Left forelimb (tissue), 1 donor: ENCODE results near the gene RBMS3.
"Not testable (repeated sequence)": the region's sequence is repeated elsewhere in the genome, so short reads cannot be mapped to it uniquely, and the experiment has no call there.

Source experiments
- DNase-seq: peaks from one replicate; pipeline ENCODE4 v3.0.0-alpha.2; 2018; ENCODE audit warnings: low spot score

The RBMS3 gene

DNA sequence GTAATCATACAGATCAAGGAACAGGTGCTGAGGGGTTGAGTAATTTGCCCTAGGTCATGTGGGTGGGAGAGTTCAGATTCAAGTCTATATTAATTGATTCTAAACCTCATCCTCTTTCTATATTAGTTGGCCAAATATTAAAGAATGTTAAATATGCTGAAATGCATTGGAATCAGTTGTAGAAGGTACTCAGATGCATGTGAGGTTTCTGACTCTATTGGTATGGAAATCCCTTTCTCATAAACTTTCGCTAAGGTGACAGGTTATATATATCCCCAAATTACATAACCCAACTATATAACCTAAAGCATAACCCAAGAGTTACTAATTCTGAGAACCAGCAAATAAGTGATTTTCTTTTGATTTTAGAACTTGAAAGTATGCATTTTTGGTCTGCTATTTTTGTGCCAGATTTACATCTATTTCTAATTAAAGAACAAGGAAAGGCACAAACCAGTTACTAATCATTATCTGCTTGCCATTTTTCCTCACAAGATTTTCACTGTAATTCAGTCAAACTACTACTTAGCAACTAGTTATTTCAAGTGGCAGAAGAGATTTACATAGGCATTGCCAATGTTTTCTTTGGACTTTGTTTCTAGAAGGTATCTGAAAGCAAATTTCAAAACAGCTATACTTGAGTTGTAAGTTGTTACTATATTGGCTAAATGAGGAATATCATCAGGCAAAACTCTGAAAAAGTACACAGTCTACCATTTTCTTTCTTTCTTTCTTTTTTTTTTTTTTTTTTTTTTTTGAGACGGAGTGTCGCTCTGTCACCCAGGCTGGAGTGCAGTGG, 201.3 kb downstream of the RBMS3 start:
- DNase-seq: no peak

DNA sequence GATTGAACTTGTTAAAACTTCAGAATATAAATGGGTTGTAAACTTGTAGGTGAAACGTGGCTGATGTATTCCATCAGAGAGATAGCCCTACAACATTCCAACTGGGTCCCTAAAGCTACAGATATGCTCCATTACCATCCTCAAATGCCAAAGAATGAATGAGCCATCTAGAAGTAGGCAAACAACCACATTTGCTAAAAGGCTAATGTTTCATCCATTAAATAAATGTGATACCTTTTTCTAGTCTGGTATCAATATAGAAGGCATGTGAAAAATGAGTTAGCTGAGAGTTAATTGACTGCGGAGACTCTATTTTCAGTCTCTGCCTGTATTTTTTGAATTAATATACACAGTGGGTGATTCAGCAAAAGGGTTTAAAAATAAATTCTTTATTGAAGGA, 203.8 kb downstream of the RBMS3 start:
- DNase-seq: no peak

DNA sequence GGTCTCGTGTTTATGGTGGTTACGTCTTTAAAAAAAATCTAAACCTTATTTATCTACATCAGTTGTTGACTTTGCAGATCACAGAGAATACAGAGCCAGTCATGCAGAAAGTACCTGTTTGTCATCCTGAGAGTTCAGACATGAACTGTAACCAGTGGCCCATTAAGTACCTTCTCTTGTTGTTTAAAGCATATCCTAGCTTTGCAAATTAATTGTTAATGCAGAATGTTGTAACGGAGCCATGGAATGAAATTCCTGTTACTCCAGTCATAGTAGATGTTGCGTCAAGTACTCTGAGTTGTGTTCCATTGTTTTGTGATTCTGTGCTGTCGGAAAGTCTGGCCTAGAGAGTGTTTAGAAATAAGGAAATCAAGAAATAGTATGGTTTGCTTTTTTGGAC, 205.2 kb downstream of the RBMS3 start:
- DNase-seq: no peak

DNA sequence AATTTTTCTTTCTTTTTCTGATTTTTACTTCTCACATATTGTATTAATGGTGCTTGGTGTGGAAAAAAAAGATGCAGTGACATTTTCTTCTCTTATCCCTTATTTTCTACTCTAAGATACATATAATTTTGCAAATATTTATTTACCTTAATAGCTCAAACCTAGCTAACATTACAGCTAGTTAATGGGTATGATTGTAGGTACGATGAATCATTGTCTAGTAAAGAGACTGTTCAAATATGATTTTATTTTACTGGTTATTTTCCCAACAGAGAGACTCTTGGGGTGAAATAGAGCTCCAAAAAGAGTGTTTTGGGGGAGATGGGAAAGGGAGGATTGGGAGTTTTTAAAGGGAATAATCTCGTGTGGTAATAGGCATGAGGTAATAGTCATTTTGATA, 206.0 kb downstream of the RBMS3 start:
- no peak for DNase-seq

DNA sequence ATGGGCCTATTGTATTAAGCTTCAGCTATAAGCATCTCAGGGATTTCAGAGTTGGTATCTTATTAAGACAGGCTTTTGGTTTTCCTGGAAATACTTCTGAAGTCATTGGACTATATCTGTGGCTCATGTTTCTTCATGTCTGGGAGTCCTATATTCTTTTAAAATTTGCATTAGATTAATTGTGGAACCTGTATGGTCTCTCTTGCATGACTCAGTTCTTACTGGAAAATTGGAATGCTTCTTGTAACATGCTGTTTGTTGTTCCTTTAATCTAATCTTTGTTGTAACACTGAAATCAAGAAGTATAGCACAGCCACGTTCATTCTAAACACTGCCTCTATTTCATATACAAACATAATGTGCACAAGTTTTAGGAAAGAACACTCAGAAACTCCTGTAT, 208.1 kb downstream of the RBMS3 start:
- DNase-seq: no peak

DNA sequence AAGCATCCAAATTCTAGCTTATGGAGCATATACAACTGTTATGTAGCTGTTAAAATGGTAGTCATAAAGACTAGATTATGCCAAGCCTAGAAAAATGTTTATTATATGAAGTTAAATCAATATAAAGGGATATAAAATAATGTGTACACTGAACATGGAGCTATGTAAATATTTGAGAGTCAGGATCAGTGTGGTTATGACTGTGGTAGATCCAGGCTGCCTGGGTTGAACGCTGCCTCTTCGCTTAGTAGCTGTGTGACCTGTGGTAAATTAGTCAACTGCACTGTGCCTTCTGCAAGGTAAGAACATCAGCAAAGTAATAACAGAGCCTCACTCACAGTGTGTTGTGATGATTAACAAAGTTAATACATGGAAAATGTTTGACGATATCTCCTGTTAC, 212.2 kb downstream of the RBMS3 start:
- DNase-seq: no peak

DNA sequence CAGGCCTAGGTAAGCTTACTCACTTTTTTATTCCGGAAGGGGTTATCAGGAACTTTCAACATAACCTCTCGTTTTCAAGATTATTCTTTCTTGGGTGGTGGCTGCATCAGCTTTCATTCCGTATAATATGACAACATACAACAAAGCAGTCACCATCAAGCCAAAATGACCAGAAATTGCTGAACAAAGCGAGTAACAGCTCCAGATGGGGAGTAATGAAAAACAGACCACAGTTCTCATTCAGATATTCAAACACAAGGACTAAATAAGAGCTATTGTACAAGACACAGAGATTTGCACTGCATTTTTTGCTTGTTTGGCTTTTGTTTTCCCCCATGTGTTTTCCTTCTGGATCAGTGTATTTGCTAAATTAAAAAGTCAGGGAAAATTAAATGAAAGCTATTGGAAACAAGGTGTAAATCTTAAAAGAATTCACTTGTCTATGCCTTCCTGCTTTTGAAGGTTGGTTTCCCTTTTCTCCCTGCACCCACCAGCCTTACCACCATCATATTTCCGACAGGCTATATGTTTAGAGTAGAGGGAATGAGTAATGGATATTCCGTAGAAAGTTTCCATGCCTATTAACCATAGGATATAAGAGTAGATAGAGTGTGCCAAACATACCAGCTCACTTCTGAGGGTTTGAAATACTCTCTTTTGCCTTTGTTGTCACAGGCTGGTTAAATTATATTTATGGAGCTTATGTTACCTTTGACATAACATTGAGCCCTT, 213.6 kb downstream of the RBMS3 start:
- DNase-seq: no peak

DNA sequence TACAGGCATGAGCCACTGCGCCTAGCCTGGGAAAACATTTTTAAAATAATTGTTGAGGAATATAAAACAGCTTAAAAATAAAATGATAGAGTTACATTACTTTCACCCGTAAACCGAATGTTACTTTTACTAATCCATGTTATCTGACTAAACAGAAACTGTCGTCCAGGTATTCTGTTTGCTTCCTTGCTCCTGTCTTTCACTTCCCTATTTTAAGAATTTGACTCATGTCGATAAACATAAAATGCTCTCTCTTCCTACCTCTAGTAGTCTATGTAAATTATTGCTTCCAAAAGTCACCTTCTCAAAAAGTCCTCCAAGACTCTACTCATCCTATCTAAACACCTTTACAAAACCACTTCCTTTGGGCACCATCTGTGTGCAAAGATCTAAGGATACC, 216.4 kb downstream of the RBMS3 start:
- no peak for DNase-seq

DNA sequence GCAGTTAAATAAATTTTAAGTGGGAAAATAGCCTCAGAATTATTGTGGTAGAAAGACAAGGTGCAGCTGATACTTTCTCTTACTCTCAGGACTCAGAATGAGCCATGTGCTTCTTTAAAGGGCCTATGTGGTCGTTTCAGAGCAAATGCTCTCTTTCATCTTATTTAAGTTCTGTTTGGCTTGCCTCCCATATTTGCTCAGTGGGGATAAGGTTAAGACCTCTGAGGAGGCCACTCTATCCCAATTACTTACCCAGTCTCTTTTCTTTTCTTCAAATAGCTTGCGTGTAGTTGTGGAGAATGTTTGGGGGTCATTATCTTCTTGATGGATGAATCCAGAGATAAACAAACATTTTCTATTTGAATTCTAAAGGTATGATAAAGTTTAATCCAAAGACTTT, 221.9 kb downstream of the RBMS3 start:
- no peak for DNase-seq

DNA sequence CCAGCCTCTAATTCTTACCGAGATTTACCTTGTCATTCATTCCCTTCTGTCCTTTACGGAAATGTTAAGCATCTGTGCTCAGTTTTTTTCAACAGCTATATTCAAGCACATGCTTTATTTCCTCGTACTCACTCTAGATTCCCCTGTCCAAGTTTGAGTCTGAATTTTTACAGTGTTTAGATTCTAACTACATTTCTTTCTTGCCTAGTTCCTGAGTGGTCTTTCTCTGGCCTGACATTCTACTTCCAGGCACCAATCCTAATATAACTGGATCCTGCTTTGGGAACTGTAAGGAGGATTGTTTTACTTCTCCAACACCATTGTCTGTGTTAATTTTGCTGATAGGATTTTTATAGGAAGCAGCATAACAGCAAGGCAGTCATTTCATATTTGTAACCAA, 222.4 kb downstream of the RBMS3 start:
- DNase-seq: no peak

DNA sequence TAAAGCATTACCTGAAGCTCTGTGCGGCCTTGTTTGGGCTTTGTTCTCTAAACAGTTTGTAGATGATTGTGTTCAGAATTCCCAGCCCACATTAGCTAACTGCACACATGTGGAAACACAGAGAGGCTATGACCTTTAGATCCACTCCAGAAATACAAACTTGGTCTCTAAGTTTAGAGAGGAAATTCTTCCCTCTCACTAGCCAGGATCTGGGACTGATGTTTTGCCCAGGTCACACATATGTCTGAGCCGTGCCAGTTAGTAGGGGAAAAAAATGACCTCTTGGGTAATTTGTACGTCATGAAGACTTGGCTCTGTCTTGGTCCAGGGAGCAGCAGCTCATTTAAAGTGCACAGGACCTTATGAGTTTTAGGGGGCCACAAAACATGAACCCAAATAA, 223.1 kb downstream of the RBMS3 start:
- no peak for DNase-seq

DNA sequence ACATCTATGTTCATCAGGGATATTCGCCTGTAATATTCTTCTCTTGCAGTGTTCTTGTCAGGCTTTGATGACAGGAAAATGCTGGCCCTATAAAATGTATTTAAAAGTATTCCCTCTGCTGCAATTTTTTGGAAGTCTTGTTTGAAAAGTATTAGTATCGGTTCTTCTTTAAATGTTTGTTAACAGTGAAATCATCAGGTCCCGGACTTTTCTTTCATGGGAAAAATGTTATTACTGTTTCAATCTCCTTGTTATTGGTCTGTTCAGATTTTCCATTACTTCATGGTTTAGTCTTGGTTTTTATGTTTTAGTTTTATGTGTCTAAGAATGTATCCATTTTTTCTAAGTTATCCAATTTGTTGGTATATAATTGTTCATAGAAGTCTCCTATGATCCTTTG, 225.6 kb downstream of the RBMS3 start:
- no peak for DNase-seq

DNA sequence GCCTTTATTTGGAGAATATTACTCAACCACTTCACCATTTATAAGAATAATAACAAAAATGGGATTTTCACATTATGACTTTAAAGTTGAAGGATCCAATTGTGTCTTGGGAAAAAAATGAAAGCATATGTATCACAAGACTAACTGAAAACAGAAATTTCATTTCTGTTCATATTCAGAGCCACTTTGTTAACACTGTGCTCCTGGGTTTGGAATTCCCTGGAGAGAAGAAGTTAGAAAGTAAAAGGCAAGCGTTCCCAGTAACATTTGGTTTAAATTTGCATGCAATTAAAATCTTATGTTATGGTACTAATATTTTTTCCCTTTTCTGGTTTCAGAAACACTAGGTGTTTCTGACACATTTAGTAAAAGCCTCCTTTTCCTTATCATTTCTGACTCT, 230.8 kb downstream of the RBMS3 start:
- DNase-seq: no peak

DNA sequence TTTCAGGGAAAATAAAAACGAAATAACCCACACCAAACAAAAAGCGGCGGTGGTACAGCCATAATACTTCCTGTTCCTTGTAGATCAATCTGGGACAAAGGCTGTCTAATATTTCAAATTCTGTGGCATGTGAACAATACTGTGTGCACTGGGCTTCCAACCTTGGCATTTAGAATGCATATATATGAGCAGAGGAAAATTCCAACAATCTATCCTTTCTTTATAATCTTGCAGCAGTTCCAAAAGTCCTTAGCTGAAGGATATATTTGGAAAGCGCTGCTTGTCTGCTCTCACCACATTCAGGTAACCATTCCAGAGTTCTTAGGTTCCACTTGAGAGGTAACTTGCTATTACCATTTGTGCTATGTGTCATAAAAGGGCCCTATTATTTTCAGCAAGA, 231.8 kb downstream of the RBMS3 start:
- DNase-seq: no peak

DNA sequence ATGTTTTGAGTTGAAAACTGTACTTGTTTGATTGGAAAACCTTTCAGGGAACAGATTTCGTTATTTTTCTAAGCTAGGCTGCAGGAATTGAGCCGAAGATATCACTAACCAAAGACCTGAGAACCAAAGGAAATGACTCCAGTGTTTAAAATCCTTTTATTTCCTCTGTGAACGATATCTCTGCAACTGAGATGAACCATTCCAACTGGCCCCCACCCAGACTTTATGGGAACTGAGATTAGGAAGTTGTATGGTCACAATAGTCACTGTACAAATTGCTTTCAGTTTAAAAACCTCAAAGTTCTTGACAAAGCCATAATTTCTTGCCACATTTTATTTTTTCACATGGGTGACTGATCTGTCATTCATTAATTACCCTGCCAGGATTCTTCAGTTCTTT, 232.4 kb downstream of the RBMS3 start:
- no peak for DNase-seq

DNA sequence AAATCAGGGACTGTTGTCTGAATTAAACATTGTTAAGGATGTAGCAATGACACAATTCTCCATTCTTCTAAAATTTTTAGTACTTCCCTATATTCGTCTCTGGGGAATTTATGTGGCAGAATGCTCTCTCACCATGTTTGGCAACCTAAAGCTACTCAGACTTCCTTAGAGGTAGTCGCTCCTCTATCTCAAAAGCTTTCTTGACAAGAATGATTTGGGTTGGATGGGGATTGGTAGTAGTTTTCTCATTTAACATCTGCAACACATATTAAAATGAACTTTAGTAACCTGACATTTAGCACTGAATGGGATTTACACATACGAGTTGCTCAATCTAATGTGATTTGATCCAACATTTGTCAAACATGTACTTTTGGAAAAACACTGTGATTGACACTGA, 233.3 kb downstream of the RBMS3 start:
- no peak for DNase-seq

DNA sequence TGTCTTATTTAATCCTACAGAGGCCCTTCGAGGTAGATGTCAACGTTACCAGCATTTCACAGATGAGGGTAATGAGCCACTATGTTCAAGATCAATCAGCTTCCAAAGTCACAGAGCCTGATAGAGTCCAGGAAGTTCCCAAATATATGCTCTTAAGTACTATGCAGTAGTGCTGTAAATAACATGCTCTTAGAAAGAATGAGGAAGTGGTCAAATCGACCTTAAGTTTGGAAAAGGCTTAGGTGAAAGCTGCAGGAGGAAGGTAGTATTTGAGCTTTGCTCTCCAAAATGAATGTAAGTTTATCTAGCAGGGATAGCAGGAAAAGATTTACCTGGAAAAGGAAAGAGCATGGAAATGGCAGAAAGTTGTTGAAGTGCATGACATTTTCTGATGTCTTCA, 234.0 kb downstream of the RBMS3 start:
- no peak for DNase-seq

DNA sequence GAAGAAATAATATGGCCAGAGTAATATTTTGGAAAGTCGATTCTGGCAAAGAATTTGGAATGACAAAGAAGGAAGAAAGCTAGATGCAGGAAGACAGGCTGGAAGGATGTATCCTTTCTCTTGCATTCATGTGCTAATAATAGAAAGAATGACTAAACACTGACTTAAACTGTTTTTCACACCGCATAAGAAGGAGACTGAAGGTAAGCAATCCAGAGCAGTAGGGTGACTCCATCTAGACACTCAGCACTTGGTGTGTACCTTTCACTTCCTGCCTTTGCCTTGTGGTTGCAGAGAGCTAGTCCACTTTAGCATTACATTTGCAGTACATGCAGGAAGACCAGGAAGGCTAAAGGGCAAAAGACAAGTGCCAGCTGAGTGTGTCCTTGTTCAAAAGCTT, 234.6 kb downstream of the RBMS3 start:
- no peak for DNase-seq

DNA sequence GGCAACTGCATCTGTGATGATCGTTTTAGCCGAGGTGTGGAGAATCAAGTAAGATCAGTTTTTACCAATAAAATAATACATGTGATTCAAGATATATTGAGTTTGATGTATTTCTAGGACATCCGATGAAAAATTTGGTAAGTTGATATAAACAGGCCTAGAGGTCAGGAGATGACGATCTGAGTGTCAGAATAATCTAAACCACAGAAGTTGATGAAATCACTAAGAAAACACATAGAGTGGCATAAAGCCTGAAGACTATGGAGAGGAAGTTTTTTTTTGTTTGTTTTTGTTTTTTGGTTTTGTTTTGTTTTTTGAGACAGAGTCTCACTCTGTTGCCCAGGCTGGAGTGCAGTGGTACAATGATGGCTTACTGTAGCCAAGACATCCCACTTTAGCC, 235.3 kb downstream of the RBMS3 start:
- no peak for DNase-seq

DNA sequence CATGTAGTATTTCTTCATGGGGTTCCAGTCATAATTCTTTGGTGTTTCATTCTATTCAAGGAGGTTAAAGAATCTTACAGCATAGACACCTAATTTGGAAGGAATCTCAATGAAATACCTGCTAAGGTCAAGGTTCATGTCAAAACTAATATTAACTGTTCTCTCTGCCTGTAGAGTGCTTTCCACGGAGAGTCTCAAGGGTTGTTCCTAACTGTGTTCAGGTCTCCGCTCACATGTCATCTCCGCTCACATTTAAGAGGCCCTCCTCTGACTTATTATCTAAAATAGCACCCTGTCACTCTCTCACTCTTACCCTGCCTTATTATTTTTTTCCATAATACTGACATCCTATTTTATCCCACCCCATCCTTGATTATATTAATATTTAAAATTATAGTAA, 239.9 kb downstream of the RBMS3 start:
- DNase-seq: no peak

DNA sequence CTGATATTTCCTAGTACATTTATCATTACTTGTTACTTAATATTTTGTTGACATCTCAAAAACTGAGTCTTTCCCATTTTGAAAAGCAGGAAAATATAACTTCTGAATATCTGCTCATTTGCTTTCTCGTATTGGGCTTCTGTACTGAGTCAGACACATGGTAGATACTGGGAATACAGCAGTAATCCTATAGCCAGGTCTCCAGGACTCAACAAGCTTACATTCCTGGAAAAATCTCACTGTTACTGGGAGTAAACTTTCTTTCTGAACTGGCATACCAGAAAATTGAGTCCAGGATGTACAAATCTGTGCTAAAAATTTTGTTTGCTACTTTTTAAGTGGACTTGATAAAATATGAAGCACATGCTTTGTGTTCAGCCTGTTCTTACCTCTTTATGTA, 240.4 kb downstream of the RBMS3 start:
- no peak for DNase-seq

DNA sequence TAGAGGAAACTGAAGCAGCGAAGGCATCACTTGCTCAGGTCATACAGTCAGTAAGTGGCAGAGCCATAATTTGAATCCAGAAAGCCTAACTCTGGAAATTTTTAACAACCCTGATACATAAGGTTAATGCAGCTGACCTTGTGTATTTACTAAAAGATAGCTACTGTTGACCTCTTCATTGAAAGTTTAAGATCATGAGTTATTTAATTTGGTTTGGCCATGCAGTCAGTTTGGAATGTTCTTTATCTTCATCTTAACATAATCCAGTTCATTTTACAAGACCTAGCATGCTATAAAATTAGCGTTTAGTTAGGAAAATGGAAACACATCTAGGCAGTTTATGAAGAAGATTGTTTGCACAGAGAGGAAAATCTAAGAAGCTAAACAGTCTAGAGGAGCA, 240.9 kb downstream of the RBMS3 start:
- no peak for DNase-seq

DNA sequence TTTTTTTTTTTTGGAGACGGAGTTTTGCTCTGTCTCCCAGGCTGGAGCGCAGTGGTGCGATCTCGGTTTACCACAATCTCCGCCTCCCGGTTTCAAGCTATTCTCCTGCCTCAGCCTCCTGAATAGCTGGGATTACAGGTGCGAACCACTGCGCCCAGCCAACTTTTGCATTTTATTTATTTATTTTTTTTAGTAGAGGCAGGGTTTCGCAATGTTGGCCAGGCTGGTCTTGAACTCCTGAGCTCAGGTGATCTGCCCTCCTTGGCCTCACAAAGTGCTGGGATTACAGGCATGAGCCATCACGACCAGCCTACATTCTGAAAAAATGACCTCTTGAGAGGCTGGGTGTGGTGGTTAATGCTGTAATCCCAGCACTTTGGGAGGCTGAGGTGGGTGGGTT, 243.6 kb downstream of the RBMS3 start:
- not testable (repeated sequence) for DNase-seq
